ENCODE results near the gene ADD2. TPM values are rescaled to one million over a fixed set of nuclear protein-coding genes. Genes with fewer than 3 reads are reported as not detected.

ADD2 gene
- total RNA-seq: 1 to 10 TPM; 3.2 to 4.8 (median 4.3) TPM

DNA sequence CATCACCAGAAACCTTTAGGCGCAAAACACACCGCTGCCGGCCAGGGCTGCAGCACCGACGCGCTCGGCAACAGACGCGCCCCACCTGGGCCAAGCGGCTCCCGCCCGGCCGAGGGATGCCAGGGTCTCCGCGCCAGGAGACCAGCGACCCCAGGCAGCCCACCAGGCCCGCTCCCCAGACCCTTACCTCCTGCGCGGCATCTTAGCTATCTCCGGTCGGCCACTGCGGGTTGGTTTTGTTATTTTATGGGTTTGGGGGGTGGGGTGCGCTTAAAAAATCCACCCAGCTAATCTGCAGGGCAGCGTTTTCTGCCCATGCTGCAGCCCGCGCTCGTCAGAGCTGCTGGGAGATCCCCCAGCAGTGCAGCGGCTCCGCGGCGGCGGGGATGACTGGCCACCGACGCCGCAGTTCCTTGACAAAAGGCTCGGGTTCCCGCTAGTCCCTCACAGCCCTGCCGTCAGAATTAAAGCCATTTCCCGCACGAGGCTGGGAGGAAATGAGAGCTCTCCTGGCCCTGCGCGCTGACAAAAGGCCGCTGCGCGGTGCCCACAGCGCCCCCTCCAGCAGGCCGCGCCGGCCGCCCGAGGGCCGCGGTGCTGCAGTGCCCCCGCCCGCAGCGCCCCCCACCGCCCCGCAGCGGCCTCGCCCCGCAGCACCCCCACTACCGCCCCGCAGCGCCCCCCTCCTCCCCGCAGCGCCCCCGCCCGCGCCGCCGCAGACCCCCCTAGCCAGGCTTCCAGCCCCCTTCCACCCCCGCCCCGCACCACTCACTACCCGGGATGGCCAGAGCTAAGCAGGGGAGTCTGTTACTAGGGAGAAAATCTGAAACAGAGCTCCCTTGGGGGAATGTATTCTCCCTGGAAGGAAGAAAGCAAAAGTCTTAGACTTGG is at the start of gene ADD2:
Gene ADD2, minus strand, starts transcription at position 502 of the 891 bp plus-strand sequence. CDS start 61,792 bp downstream, outside the sequence.
- ATAC-seq (ENCODE audit: low FRiP score) (peak; percentile 84), DNase-seq (ENCODE audit: low spot score) (no peak)
- TF ChIP-seq, protein P1, sequence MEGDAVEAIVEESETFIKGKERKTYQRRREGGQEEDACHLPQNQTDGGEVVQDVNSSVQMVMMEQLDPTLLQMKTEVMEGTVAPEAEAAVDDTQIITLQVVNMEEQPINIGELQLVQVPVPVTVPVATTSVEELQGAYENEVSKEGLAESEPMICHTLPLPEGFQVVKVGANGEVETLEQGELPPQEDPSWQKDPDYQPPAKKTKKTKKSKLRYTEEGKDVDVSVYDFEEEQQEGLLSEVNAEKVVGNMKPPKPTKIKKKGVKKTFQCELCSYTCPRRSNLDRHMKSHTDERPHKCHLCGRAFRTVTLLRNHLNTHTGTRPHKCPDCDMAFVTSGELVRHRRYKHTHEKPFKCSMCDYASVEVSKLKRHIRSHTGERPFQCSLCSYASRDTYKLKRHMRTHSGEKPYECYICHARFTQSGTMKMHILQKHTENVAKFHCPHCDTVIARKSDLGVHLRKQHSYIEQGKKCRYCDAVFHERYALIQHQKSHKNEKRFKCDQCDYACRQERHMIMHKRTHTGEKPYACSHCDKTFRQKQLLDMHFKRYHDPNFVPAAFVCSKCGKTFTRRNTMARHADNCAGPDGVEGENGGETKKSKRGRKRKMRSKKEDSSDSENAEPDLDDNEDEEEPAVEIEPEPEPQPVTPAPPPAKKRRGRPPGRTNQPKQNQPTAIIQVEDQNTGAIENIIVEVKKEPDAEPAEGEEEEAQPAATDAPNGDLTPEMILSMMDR (IDR thresholded peaks at IDR 0.05): no peak

DNA sequence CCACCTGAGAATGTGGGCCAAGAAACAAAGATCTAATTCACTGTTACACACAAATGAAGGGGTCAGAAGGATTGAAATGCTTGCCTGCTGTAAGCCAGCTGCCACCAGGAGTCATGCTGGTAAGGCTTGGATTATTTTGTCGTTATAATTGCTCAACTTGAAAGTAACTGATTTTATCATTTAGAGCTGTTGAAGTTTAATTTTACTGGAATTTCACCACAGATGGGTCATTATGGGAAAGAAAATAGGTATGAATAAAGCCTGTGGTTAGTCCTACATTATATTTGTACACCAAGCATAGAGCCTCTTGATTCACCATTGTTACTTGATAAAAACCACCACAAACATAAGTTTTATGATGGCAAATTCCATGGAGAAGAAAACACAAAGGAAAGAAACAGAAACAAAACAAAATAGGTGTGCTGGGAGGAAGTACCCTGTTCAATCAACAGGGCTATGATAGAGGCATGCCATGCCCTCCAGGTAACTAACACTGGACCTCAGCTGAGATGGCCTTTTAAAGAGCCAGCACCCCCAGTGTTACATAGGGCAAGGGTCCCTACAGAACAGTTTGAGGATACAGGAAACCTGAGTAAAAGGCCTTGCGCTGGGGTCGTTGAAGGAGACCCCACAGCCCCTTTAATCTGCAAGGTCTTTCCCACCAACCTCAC is 49.4 kb upstream of the ADD2 start:
- TF ChIP-seq, protein P1 (IDR thresholded peaks at IDR 0.05): no peak
- no peak for DNase-seq (ENCODE audit: low spot score)
- ATAC-seq (ENCODE audit: low FRiP score): no peak

DNA sequence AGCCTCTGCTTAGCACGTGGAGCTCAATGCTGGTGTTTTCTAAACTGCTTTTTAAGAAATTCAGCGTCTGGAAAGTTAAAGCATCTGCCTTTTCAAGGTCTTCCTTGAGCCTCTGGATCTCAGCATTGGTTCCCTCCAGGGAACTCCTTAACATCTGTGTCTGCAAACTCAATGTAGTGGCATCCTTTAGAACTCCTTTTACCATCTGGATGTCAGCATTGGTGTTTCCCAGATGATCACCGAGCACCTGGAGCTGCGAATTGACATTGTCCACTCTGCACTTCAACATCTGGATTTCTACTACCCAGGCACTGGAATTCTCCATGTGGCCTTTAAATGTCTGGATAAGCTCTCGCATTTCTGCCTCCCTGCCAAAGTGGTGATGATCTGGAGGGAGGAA is 48.7 kb upstream of the ADD2 start:
- ATAC-seq (ENCODE audit: low FRiP score) (no peak), DNase-seq (ENCODE audit: low spot score) (no peak)
- TF ChIP-seq, protein P1 (IDR thresholded peaks at IDR 0.05): no peak

DNA sequence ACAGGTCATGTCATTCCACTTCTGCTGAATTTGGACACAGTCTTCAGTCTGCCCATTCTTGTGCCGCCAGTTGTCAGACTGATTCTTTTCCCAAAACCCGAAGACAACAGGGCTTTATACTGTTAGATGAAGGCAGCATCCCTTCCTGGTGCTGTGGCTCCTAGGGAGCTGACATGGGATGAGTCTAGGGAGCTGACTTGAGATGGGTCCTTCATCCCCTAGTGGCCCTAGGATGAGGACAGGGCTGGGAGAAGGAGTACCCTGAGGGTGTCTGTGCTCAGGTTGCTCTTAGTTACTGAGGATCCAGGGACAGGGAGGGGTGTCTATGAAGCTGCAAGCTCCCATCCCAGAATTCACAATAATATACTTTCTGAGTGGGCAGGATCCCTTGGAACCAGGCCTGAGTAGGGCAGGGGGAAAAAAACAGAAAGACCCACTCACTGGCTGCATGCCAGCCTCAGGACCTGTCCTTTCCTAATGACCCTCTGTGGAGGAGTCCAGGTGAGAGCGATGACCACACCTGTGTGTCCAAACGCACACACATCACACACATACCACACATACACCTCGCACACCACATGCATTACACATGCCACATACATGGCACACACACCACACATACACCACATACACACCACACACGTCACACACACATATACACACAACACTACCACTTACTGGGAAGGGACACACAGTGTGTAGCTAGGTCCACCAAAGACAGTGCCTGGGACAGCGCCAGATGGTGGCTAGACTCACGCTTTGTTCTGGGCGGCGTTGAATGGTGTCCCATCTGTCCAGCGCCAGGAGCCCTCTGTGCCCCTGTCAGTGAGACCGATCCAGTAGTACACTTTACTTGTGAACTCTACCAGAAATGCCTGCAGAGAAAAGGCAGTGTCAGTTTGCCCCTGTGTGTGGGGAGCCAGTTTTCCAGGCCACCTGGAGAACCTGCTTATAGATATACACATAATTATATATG is 41.3 kb upstream of the ADD2 start:
- TF ChIP-seq, protein P1 (IDR thresholded peaks at IDR 0.05): no peak
- DNase-seq (ENCODE audit: low spot score) (no peak), ATAC-seq (ENCODE audit: low FRiP score) (no peak)

- ATAC-seq (ENCODE audit: low FRiP score) (no peak), DNase-seq (ENCODE audit: low spot score) (no peak)
- TF ChIP-seq, protein P1 (IDR thresholded peaks at IDR 0.05): no peak
Observed at GRCh38 chr2:70807828-70808118, 39.8 kb upstream of the ADD2 start.

DNA sequence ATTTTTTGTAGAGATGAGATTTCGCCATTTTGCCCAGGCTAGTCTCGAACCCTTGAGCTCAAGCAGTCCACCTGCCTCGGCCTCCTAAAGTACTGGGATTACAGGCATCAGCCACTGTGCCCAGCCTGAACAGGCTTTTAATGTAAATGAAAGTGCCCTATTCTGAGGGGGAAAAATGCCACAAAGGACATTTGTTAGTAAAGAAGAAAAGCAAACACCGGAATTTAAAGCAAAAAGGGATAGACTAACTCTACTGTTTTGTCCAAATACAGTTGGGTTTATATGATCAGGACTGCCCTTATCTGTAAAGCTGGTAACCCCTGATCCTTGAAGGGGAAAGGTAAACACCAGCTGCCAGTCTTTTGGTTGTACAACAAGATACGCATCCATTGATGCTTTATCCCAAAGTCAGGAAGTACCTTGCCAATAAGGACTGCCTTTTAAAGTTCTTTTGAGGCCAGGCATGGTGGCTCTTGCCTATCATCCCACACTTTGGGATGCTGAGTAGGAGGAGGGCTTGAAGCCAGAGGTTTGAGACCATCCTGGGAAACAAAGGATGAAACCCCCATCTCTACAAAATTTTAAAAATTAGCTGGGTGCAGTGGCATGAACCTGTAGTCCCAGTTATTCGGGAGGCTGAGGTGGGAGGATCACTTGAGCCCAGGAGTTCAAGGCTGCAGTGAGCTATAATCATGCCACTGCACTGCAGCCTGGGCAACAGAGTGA is 39.3 kb upstream of the ADD2 start:
- ATAC-seq (ENCODE audit: low FRiP score) (no peak), DNase-seq (ENCODE audit: low spot score) (no peak)
- TF ChIP-seq, protein P1 (IDR thresholded peaks at IDR 0.05): no peak

All from omental fat pad (tissue), 4 donors.